Thoracic aorta (tissue), 2 donors: ENCODE results near the gene CD19. TPM values are rescaled to one million over a fixed set of nuclear protein-coding genes. Genes with fewer than 3 reads are reported as not detected.
"Not testable (repeated sequence)": the region's sequence is repeated elsewhere in the genome, so short reads cannot be mapped to it uniquely, and the experiment has no call there.

Source experiments
- ATAC-seq: fragments of 150-250 bp; one replicate; pipeline ENCODE4 v1.8.0; 2017; ENCODE audit warnings: low read depth; ENCODE audit not compliant: insufficient number of reproducible peaks, low FRiP score
- DNase-seq: peaks from one replicate; pipeline ENCODE4 v3.0.0-alpha.2; 2020; ENCODE audit warnings: low spot score
- H3K27ac ChIP-seq, 2 donors: fragments of 200-600 bp; sonication (generic); 1 replicate in 1 of 2; 2 replicates in 1 of 2; pipeline ENCODE4 v1.5.1; 2016; ENCODE audit warnings: mild to moderate bottlenecking in 2 of 2, moderate library complexity in 2 of 2
- H3K27me3 ChIP-seq: fragments of 200-600 bp; sonication (generic); replicated peaks from 2 replicates; pipeline ENCODE4 v1.6.0; 2016; ENCODE audit warnings: mild to moderate bottlenecking; ENCODE audit not compliant: insufficient read depth
- H3K36me3 ChIP-seq: fragments of 200-600 bp; sonication (generic); one replicate; pipeline ENCODE4 v1.5.1; 2016
- H3K4me1 ChIP-seq, 2 donors: fragments of 200-600 bp; sonication (generic); 1 replicate in 1 of 2; 2 replicates in 1 of 2; pipeline versions ENCODE4 v1.5.1 to v1.6.0; 2016; ENCODE audit warnings: low read depth in 2 of 2, mild to moderate bottlenecking in 1 of 2; ENCODE audit not compliant: control insufficient read depth in 1 of 2
- H3K4me3 ChIP-seq: fragments of 200-600 bp; sonication (generic); 2 replicates; pipeline ENCODE4 v1.5.1; 2016; ENCODE audit warnings: mild to moderate bottlenecking
- H3K9me3 ChIP-seq: fragments of 200-600 bp; sonication (generic); 2 replicates; pipeline ENCODE4 v1.5.1; 2016
- CTCF ChIP-seq: fragments of 200-600 bp; sonication (generic); IDR thresholded peaks from one replicate; pipeline ENCODE4 v1.5.1; 2019; ENCODE audit warnings: antibody characterized with exemption
- total RNA-seq, 2 donors: library from RNA; depleted of rRNA; stranded (reverse); fragments of >200 nt; gene quantifications; one replicate each; pipeline versions ENCODE4 v1.1.0 to v1.2.3, GENCODE V29; 2016

CD19 gene
- total RNA-seq, 2 donors from 2014 or later: not detected

GRCh38 chr16:28975158-28975599 is 43.4 kb downstream of the CD19 start:
- Histone ChIP-seq H3K4me1 (peaks cover 8 to 12% of the 10 kb centered on the region in 2 donors), H3K27me3 (no peaks in the 10 kb centered on the region), H3K4me3 (peak overlapping the region; percentile 84), H3K9me3 (no peaks in the 10 kb centered on the region), H3K36me3 (no peaks in the 10 kb centered on the region), H3K27ac (peak overlapping the region; percentile 49 to 78)
- DNase-seq (no peak), ATAC-seq (no peak)
- TF ChIP-seq CTCF: no peak

GRCh38 chr16:28977703-28978662 is 46.2 kb downstream of the CD19 start:
- ATAC-seq (no peak), DNase-seq (no peak)
- H3K9me3 ChIP-seq: no peaks in the 10 kb centered on the region
- H3K36me3 ChIP-seq: peaks cover 20% of the 10 kb centered on the region
- peaks cover 8 to 12% of the 10 kb centered on the region in 2 donors for H3K4me1 ChIP-seq
- TF ChIP-seq CTCF: peak; percentile 12
- no peak overlapping the region for H3K4me3 ChIP-seq
- no peaks in the 10 kb centered on the region for H3K27me3 ChIP-seq
- H3K27ac ChIP-seq: no peak overlapping the region

GRCh38 chr16:28980330-28980729 is 48.6 kb downstream of the CD19 start:
- H3K36me3 ChIP-seq: peaks cover 33% of the 10 kb centered on the region
- not testable (repeated sequence) for H3K4me1 ChIP-seq, H3K27me3 ChIP-seq, H3K27ac ChIP-seq, DNase-seq, H3K4me3 ChIP-seq, H3K9me3 ChIP-seq, ATAC-seq

GRCh38 chr16:28980929-28981328 is 49.2 kb downstream of the CD19 start:
- ATAC-seq: no peak
- Histone ChIP-seq H3K9me3 (no peaks in the 10 kb centered on the region), H3K27ac (no peak overlapping the region), H3K4me3 (no peak overlapping the region), H3K4me1 (peaks cover 0 to 1% of the 10 kb centered on the region in 2 donors), H3K36me3 (peaks cover 33% of the 10 kb centered on the region), H3K27me3 (no peaks in the 10 kb centered on the region)
- no peak for DNase-seq
- TF ChIP-seq CTCF: no peak

GRCh38 chr16:28981517-28981916 is 49.7 kb downstream of the CD19 start:
- Histone ChIP-seq H3K36me3 (peaks cover 38% of the 10 kb centered on the region), H3K4me3 (no peak overlapping the region), H3K4me1 (no peaks in the 10 kb centered on the region), H3K27ac (no peak overlapping the region), H3K9me3 (no peaks in the 10 kb centered on the region), H3K27me3 (no peaks in the 10 kb centered on the region)
- TF ChIP-seq CTCF: peak; percentile 47
- DNase-seq (no peak), ATAC-seq (no peak)
